Astrocyte (in vitro differentiated cells and primary cell): ENCODE results near the gene ENOX1. TPM values are rescaled to one million over a fixed set of nuclear protein-coding genes. Genes with fewer than 3 reads are reported as not detected.

Experiments
- DNase-seq: peaks from one replicate; pipeline ENCODE4 v3.0.0-alpha.2; 2010; ENCODE audit warnings: low read depth
- FAIRE-seq: peaks from 2 replicates; lab custom pipeline; 2011; peaks lifted over from hg19 to GRCh38; lab: Jason Lieb, UNC
- H2AFZ ChIP-seq: 2 replicates; pipeline ENCODE4 v1.6.0; 2012; ENCODE audit warnings: low read depth, low read length, inconsistent platforms
- H3K27ac ChIP-seq: 2 replicates; pipeline ENCODE4 v1.5.1; 2011; ENCODE audit warnings: low read depth, low read length, inconsistent platforms
- H3K27me3 ChIP-seq: 2 replicates; pipeline ENCODE4 v1.6.0; 2011; ENCODE audit warnings: low read length, inconsistent platforms; ENCODE audit not compliant: insufficient read depth
- H3K36me3 ChIP-seq: 2 replicates; pipeline ENCODE4 v1.5.1; 2011; ENCODE audit warnings: low read length, inconsistent platforms; ENCODE audit not compliant: insufficient read depth
- H3K4me1 ChIP-seq: 2 replicates; pipeline ENCODE4 v1.5.1; 2011; ENCODE audit warnings: low read length, inconsistent platforms; ENCODE audit not compliant: insufficient read depth
- H3K4me2 ChIP-seq: 2 replicates; pipeline ENCODE4 v1.6.0; 2012; ENCODE audit warnings: low read length, inconsistent platforms
- H3K4me3 ChIP-seq: 2 replicates; pipeline ENCODE4 v1.5.1; 2011; ENCODE audit warnings: low read depth, mild to moderate bottlenecking, low read length, inconsistent platforms; ENCODE audit not compliant: insufficient read depth
- H3K79me2 ChIP-seq: 2 replicates; pipeline ENCODE4 v1.6.0; 2012; ENCODE audit warnings: mild to moderate bottlenecking, low read length, inconsistent platforms; ENCODE audit not compliant: insufficient read depth
- H3K9ac ChIP-seq: 2 replicates; pipeline ENCODE4 v1.6.0; 2012; ENCODE audit warnings: mild to moderate bottlenecking, low read length, inconsistent platforms
- H3K9me3 ChIP-seq: 2 replicates; pipeline ENCODE4 v1.5.1; 2012; ENCODE audit warnings: low read depth, mild to moderate bottlenecking, low read length, inconsistent platforms; ENCODE audit not compliant: insufficient read depth
- H4K20me1 ChIP-seq: 2 replicates; pipeline ENCODE4 v1.6.0; 2012; ENCODE audit warnings: low read length, inconsistent platforms; ENCODE audit not compliant: insufficient read depth
- H3K27ac Mint-ChIP-seq: one replicate; pipeline ENCODE4 v1.8.0; 2021; ENCODE audit warnings: mild to moderate bottlenecking, mixed read lengths; ENCODE audit not compliant: unreplicated experiment
- H3K27me3 Mint-ChIP-seq: one replicate; pipeline ENCODE4 v1.8.0; 2021; ENCODE audit warnings: low read depth, mixed read lengths; ENCODE audit not compliant: unreplicated experiment
- H3K36me3 Mint-ChIP-seq: one replicate; pipeline ENCODE4 v1.8.0; 2021; ENCODE audit warnings: low read depth, mixed read lengths; ENCODE audit not compliant: unreplicated experiment
- H3K4me1 Mint-ChIP-seq: one replicate; pipeline ENCODE4 v1.8.0; 2021; ENCODE audit warnings: low read depth, mixed read lengths; ENCODE audit not compliant: unreplicated experiment
- H3K4me3 Mint-ChIP-seq: one replicate; pipeline ENCODE4 v1.8.0; 2021; ENCODE audit warnings: mild to moderate bottlenecking, moderate library complexity, mixed read lengths; ENCODE audit not compliant: unreplicated experiment
- H3K9me3 Mint-ChIP-seq: one replicate; pipeline ENCODE4 v1.8.0; 2021; ENCODE audit warnings: mild to moderate bottlenecking, mixed read lengths; ENCODE audit not compliant: unreplicated experiment
- EZH2 ChIP-seq: IDR thresholded peaks from 2 replicates; pipeline ENCODE4 v1.6.1; 2012; ENCODE audit warnings: mild to moderate bottlenecking, low read length, inconsistent platforms; ENCODE audit not compliant: insufficient read depth
- total RNA-seq: library from RNA; stranded (reverse); gene quantifications from 2 replicates; pipeline ENCODE4 v1.2.1, GENCODE V29; 2021
- TF ChIP-seq, protein P1 (sequence below): IDR thresholded peaks from 2 replicates; pipeline ENCODE4 v1.5.1; 2011; ENCODE audit warnings: low read depth, mild to moderate bottlenecking, inconsistent platforms, low read length, moderate library complexity; ENCODE audit not compliant: insufficient read depth

Gene ENOX1
- total RNA-seq, 1 donor from 2014 or later, result 2.3 TPM

DNA sequence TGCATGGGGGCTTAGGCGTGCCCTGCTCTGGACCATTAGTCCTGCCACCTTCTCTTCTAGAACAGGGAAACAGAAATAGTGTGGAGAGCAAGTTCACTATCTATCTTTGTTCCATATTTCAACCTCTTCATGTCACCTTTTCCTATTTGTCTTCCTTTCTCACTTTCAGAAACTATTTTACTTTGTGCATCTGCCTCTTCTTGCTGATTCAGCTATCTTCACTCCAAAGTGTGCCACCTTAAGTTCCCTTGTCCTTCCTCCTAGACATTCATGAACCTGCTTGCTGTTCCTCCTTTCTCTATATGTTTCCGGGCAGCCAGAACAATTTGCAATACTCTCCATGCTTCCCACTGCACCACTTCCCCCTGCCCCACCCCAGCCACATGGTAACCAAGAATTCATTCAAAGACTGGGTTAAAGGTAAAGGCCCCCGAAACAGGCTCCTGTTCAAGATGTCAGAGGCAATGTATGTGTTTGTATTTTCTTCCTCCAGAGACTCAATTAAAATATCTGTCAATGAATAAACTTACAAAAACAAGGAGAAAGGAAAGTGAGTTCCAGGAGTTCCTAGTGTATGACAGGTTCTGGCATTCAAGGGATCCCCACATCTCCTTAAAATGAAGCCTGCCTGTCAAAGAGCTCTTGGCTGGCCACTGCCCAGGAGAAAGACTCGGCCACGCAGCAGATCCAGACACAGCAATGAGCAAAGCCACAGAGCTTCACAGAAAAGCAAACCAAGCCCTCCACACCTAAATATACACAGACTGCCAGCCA lies 495.3 kb downstream of the ENOX1 start:
- no peak for TF ChIP-seq EZH2
- TF ChIP-seq, protein P1, sequence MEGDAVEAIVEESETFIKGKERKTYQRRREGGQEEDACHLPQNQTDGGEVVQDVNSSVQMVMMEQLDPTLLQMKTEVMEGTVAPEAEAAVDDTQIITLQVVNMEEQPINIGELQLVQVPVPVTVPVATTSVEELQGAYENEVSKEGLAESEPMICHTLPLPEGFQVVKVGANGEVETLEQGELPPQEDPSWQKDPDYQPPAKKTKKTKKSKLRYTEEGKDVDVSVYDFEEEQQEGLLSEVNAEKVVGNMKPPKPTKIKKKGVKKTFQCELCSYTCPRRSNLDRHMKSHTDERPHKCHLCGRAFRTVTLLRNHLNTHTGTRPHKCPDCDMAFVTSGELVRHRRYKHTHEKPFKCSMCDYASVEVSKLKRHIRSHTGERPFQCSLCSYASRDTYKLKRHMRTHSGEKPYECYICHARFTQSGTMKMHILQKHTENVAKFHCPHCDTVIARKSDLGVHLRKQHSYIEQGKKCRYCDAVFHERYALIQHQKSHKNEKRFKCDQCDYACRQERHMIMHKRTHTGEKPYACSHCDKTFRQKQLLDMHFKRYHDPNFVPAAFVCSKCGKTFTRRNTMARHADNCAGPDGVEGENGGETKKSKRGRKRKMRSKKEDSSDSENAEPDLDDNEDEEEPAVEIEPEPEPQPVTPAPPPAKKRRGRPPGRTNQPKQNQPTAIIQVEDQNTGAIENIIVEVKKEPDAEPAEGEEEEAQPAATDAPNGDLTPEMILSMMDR, result no peak
- H3K27me3 Mint-ChIP-seq, result no peaks in the 10 kb centered on the region
- no peak overlapping the region for H3K4me3 Mint-ChIP-seq
- H3K27ac Mint-ChIP-seq, result no peak overlapping the region
- no peaks in the 10 kb centered on the region for H3K36me3 ChIP-seq
- no peaks in the 10 kb centered on the region for H3K9me3 ChIP-seq
- H2AFZ ChIP-seq, result no peak overlapping the region
- no peaks in the 10 kb centered on the region for H3K27me3 ChIP-seq
- H3K79me2 ChIP-seq, result no peaks in the 10 kb centered on the region
- H3K4me2 ChIP-seq, result no peak overlapping the region
- H3K4me1 ChIP-seq, result no peaks in the 10 kb centered on the region
- H3K36me3 Mint-ChIP-seq, result no peaks in the 10 kb centered on the region
- no peak overlapping the region for H3K4me3 ChIP-seq
- H3K9ac ChIP-seq, result no peak overlapping the region
- no peaks in the 10 kb centered on the region for H4K20me1 ChIP-seq
- no peaks in the 10 kb centered on the region for H3K9me3 Mint-ChIP-seq
- H3K27ac ChIP-seq, result no peak overlapping the region
- H3K4me1 Mint-ChIP-seq, result peaks cover 10% of the 10 kb centered on the region
- FAIRE-seq, result no peak
- DNase-seq, result no peak

DNA sequence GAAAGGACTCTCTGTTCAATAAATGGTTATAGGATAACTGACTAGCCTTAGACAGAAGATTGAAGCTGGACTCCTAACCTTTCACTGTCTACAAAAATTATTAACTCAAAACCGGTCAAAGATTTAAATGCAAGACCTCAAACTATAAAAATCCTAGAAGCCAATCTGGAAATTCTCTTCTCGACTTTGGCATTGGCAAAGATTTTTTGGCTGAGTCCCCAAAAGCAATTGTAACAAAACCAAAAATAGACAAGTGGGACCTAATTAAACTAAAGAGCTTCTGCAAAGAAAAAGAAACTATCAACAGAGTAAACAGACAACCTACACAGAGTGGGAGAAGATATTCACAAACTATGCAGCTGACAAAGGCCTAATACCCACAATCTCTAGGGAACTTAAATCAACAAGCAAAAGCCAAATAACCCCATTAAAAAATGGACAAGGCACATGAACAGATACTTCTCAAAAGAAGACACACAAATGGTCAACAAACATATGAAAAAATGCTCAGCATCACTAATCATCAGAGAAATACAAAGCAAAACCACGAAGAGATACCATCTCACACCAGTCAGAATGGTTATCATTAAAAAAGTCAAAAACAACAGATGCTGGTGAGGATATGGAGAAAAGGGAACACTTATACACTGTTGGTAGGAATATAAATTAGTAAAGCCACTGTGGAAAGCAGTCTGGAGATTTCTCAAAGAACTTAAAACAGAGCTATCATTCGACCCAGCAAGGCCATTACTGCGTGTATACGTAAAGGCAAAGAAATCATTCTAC lies 497.1 kb downstream of the ENOX1 start:
- Mint-ChIP-seq H3K9me3 (no peaks in the 10 kb centered on the region), H3K4me1 (peaks cover 19% of the 10 kb centered on the region), H3K27me3 (no peaks in the 10 kb centered on the region), H3K36me3 (no peaks in the 10 kb centered on the region), H3K27ac (no peak overlapping the region), H3K4me3 (no peak overlapping the region)
- no peaks in the 10 kb centered on the region for H3K9me3 ChIP-seq
- H2AFZ ChIP-seq, result no peak overlapping the region
- no peaks in the 10 kb centered on the region for H3K27me3 ChIP-seq
- H3K4me1 ChIP-seq, result no peaks in the 10 kb centered on the region
- H3K36me3 ChIP-seq, result no peaks in the 10 kb centered on the region
- no peak overlapping the region for H3K4me3 ChIP-seq
- FAIRE-seq (peak; percentile 20), DNase-seq (peak; percentile 22)
- no peaks in the 10 kb centered on the region for H3K79me2 ChIP-seq
- H4K20me1 ChIP-seq, result no peaks in the 10 kb centered on the region
- no peak overlapping the region for H3K9ac ChIP-seq
- H3K27ac ChIP-seq, result no peak overlapping the region
- H3K4me2 ChIP-seq, result no peak overlapping the region
- TF ChIP-seq EZH2, result no peak
- TF ChIP-seq, protein P1, result no peak
